Activated naive CD8-positive, alpha-beta T cell (primary cell): ENCODE results near the gene LRRC53.

Source experiments
- H3K27ac Mint-ChIP-seq: one replicate; pipeline ENCODE4 v1.8.0; 2021; ENCODE audit warnings: mixed read lengths
- H3K27me3 Mint-ChIP-seq: one replicate; pipeline ENCODE4 v1.8.0; 2021; ENCODE audit warnings: mixed read lengths
- H3K36me3 Mint-ChIP-seq: one replicate; pipeline ENCODE4 v1.8.0; 2021; ENCODE audit warnings: mixed read lengths
- H3K4me1 Mint-ChIP-seq: one replicate; pipeline ENCODE4 v1.8.0; 2021; ENCODE audit warnings: low read depth, mixed read lengths
- H3K4me3 Mint-ChIP-seq: one replicate; pipeline ENCODE4 v1.8.0; 2021; ENCODE audit warnings: mild to moderate bottlenecking, mixed read lengths
- H3K9me3 Mint-ChIP-seq: one replicate; pipeline ENCODE4 v1.8.0; 2021; ENCODE audit warnings: low read depth, mixed read lengths

The LRRC53 gene

GRCh38 chr1:74431531-74431930, 80.9 kb downstream of the LRRC53 start:
- Mint-ChIP-seq H3K4me1 (no peaks in the 10 kb centered on the region), H3K27me3 (no peaks in the 10 kb centered on the region), H3K27ac (no peak overlapping the region)

GRCh38 chr1:74430342-74430934, 82.0 kb downstream of the LRRC53 start:
- no peaks in the 10 kb centered on the region for H3K9me3 Mint-ChIP-seq
- no peak overlapping the region for H3K27ac Mint-ChIP-seq
- no peaks in the 10 kb centered on the region for H3K36me3 Mint-ChIP-seq
- no peak overlapping the region for H3K4me3 Mint-ChIP-seq
- H3K27me3 Mint-ChIP-seq: no peaks in the 10 kb centered on the region
- H3K4me1 Mint-ChIP-seq: no peaks in the 10 kb centered on the region

More at GRCh38 chr1:74431531-74431930, 80.9 kb downstream of the LRRC53 start:
- Mint-ChIP-seq H3K36me3 (no peaks in the 10 kb centered on the region), H3K9me3 (no peaks in the 10 kb centered on the region), H3K4me3 (no peak overlapping the region)

- peaks cover 2% of the 10 kb centered on the region for H3K27me3 Mint-ChIP-seq
- no peaks in the 10 kb centered on the region for H3K4me1 Mint-ChIP-seq
- no peaks in the 10 kb centered on the region for H3K9me3 Mint-ChIP-seq
- no peak overlapping the region for H3K27ac Mint-ChIP-seq
- H3K4me3 Mint-ChIP-seq: no peak overlapping the region
- H3K36me3 Mint-ChIP-seq: no peaks in the 10 kb centered on the region
Measured at GRCh38 chr1:74429580-74429979, 82.8 kb downstream of the LRRC53 start.

- Mint-ChIP-seq H3K4me1 (no peaks in the 10 kb centered on the region), H3K9me3 (no peaks in the 10 kb centered on the region), H3K27me3 (peaks cover 6% of the 10 kb centered on the region), H3K36me3 (no peaks in the 10 kb centered on the region), H3K27ac (no peak overlapping the region), H3K4me3 (no peak overlapping the region)
Measured at GRCh38 chr1:74427681-74428080, 84.7 kb downstream of the LRRC53 start.

GRCh38 chr1:74426208-74426937, 86.0 kb downstream of the LRRC53 start:
- no peak overlapping the region for H3K4me3 Mint-ChIP-seq

GRCh38 chr1:74425676-74426075, 86.7 kb downstream of the LRRC53 start:
- H3K27me3 Mint-ChIP-seq: peaks cover 6% of the 10 kb centered on the region
- no peaks in the 10 kb centered on the region for H3K9me3 Mint-ChIP-seq
- no peak overlapping the region for H3K4me3 Mint-ChIP-seq
- H3K4me1 Mint-ChIP-seq: no peaks in the 10 kb centered on the region
- no peak overlapping the region for H3K27ac Mint-ChIP-seq
- H3K36me3 Mint-ChIP-seq: no peaks in the 10 kb centered on the region

More at GRCh38 chr1:74426208-74426937, 86.0 kb downstream of the LRRC53 start:
- Mint-ChIP-seq H3K4me1 (no peaks in the 10 kb centered on the region), H3K27me3 (peaks cover 6% of the 10 kb centered on the region), H3K27ac (no peak overlapping the region), H3K36me3 (no peaks in the 10 kb centered on the region), H3K9me3 (no peaks in the 10 kb centered on the region)

GRCh38 chr1:74423471-74423870, 88.9 kb downstream of the LRRC53 start:
- H3K27me3 Mint-ChIP-seq: peaks cover 6% of the 10 kb centered on the region
- H3K27ac Mint-ChIP-seq: no peak overlapping the region
- H3K4me1 Mint-ChIP-seq: no peaks in the 10 kb centered on the region
- no peaks in the 10 kb centered on the region for H3K36me3 Mint-ChIP-seq
- no peak overlapping the region for H3K4me3 Mint-ChIP-seq
- no peaks in the 10 kb centered on the region for H3K9me3 Mint-ChIP-seq

GRCh38 chr1:74422421-74423292, 89.8 kb downstream of the LRRC53 start:
- no peak overlapping the region for H3K4me3 Mint-ChIP-seq
- no peaks in the 10 kb centered on the region for H3K9me3 Mint-ChIP-seq
- H3K27ac Mint-ChIP-seq: no peak overlapping the region
- peaks cover 6% of the 10 kb centered on the region for H3K27me3 Mint-ChIP-seq
- H3K4me1 Mint-ChIP-seq: no peaks in the 10 kb centered on the region
- H3K36me3 Mint-ChIP-seq: no peaks in the 10 kb centered on the region

GRCh38 chr1:74420467-74420866, 91.9 kb downstream of the LRRC53 start:
- peaks cover 6% of the 10 kb centered on the region for H3K27me3 Mint-ChIP-seq
- no peaks in the 10 kb centered on the region for H3K9me3 Mint-ChIP-seq
- no peak overlapping the region for H3K27ac Mint-ChIP-seq
- H3K4me3 Mint-ChIP-seq: no peak overlapping the region
- no peaks in the 10 kb centered on the region for H3K4me1 Mint-ChIP-seq
- no peaks in the 10 kb centered on the region for H3K36me3 Mint-ChIP-seq
